ENCODE data around the gene TMEM254.
"Not testable (repeated sequence)": the region's sequence is repeated elsewhere in the genome, so short reads cannot be mapped to it uniquely, and the experiment has no call there.

TMEM254 gene, protein sequence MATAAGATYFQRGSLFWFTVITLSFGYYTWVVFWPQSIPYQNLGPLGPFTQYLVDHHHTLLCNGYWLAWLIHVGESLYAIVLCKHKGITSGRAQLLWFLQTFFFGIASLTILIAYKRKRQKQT

GRCh38 chr10:80078448-80079311 lies at the start of gene TMEM254:
Gene TMEM254, plus strand, starts transcription at chr10:80078665. Its CDS starts 35 bp downstream, at chr10:80078700.
- peak; percentile 70 to 73 for DNase-seq (ENCODE audit: low read depth in 1 of 2, low spot score in 1 of 2)

- DNase-seq (ENCODE audit: low read depth in 1 of 2, low spot score in 1 of 2) = not testable (repeated sequence)
Observed at GRCh38 chr10:80029205-80029604, 49.3 kb upstream of the TMEM254 start.

DNA sequence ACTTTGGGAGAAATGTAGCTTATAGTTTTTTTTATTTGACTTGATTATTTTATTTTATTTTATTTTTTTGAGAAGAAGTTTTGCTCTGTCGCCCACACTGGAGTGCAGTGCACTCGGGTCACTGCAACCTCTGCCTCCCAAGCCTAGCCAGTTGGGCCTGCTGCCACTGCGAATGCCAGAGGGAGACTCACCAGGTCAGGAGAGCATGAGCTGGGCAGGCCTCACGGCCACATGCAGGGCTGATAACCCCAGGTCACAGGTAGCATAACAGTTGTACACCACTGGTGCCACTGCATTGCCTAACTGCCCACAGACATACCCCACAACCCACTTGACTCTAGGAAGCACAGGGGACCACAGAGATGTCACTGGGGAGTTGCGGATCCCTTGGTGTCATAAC lies 48.6 kb upstream of the TMEM254 start:
- not testable (repeated sequence) for DNase-seq (ENCODE audit: low read depth in 1 of 2, low spot score in 1 of 2)

GRCh38 chr10:80032503-80032902 lies 46.0 kb upstream of the TMEM254 start:
- DNase-seq (ENCODE audit: low read depth in 1 of 2, low spot score in 1 of 2) = no peak

DNA sequence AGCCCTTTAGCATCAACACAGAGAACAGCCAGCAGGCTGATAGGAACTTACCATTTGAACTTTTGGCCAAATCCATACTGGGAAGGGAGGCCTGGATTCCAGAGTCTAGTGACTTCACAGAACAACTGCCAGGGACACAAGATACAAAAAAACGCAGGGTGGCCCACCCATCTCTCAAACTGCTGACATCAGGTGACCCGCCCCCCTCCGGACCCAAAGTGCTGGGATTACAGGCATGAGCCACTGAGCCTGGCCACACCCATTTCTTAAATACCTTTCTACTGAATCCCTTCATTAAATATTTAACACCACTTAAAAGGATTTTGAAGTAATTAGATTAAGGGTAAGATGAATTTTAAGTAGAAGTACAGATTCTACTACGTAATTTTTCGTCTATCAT lies 43.7 kb upstream of the TMEM254 start:
- DNase-seq (ENCODE audit: low read depth in 1 of 2, low spot score in 1 of 2) = not testable (repeated sequence)

DNA sequence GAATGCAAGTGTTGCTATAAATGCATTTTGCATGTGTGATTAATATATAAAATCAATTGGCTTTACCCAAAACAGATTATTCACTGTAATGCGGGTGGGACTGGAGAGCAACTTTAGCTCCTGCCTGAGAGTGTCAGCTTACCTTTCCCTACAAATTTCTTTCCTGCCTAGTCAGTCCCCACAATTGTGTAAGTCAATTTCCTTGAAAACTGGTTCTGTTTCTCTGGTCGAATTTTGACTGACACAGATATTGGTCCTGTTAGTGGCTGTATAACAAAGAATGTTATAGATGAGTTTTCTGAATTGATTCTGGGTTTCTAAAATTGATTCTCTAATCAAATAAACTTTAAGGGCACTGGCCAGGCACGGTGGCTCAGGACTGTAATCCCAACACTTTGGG lies 43.0 kb upstream of the TMEM254 start:
- DNase-seq (ENCODE audit: low read depth in 1 of 2, low spot score in 1 of 2) = not testable (repeated sequence)

- DNase-seq (ENCODE audit: low read depth in 1 of 2, low spot score in 1 of 2) = not testable (repeated sequence)
Observed at GRCh38 chr10:80036921-80037500, 41.5 kb upstream of the TMEM254 start.

- DNase-seq (ENCODE audit: low read depth in 1 of 2, low spot score in 1 of 2) = not testable (repeated sequence)
Observed at GRCh38 chr10:80038226-80038625, 40.2 kb upstream of the TMEM254 start.

GRCh38 chr10:80041162-80041561 lies 37.3 kb upstream of the TMEM254 start:
- no peak for DNase-seq (ENCODE audit: low read depth in 1 of 2, low spot score in 1 of 2)

GRCh38 chr10:80044935-80045334 lies 33.5 kb upstream of the TMEM254 start:
- DNase-seq (ENCODE audit: low read depth in 1 of 2, low spot score in 1 of 2) = not testable (repeated sequence)

GRCh38 chr10:80046629-80047441 lies 31.6 kb upstream of the TMEM254 start:
- peak; percentile 47 to 50 for DNase-seq (ENCODE audit: low read depth in 1 of 2, low spot score in 1 of 2)

DNA sequence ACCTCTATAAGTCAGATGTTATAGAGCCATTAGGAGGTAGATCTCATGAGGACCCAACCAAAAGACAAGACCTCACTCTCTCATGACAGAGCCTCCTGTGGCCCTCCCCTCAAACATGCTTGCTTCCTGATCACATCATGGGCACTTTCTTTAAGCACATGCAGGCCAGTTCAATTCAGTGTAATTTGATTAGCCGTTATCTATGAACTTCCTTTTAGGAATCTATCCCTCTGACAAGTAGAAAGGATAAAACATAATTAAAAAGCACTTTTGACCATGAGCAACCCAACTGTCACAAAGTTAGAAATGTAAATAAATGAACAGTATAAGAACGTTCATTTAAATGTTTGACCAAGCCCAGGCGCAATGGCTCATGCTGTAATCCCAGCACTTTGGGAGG lies 27.7 kb upstream of the TMEM254 start:
- DNase-seq (ENCODE audit: low read depth in 1 of 2, low spot score in 1 of 2) = no peak

DNA sequence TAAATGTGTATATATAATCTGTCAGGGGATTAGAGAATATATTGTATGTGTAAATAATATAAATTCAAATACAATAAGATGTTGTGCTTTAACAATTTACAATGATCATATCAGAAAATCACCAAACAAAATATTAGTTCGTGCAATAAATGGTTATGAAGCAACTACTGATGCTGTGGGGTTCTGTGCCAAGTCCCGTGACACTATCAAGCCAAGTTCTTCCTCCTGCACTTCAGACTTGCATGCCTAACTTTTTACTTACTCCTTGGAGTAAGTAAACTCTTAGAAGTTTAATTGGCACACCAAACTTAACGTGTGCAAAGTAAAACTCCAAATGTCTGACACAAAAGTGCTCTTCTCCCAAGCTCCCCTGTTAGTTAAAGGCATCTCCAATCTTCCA lies 26.5 kb upstream of the TMEM254 start:
- DNase-seq (ENCODE audit: low read depth in 1 of 2, low spot score in 1 of 2) = no peak

DNA sequence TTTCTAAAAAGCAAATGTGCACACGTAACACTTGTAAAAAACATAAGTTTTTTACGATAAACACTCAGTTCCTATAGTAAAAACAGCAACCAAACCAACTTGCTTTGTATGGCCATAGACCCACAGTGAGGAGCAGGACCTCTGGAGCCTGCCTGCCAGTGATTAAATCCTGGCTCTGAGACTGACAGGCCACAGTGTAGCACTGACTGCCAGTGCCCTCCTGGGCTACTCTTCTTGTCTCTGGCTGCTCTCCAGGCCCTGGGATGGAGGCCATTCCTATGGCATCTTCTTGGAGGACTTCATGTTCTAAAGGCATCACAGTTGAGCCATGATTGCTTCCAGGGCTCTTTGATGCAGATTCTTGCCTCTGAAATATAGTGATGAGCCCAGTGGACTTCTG lies 22.7 kb upstream of the TMEM254 start:
- no peak for DNase-seq (ENCODE audit: low read depth in 1 of 2, low spot score in 1 of 2)

- no peak for DNase-seq (ENCODE audit: low read depth in 1 of 2, low spot score in 1 of 2)
Observed at GRCh38 chr10:80057171-80057570, 21.3 kb upstream of the TMEM254 start.

GRCh38 chr10:80064120-80064886 lies 14.2 kb upstream of the TMEM254 start:
- DNase-seq (ENCODE audit: low read depth in 1 of 2, low spot score in 1 of 2) = no peak

DNA sequence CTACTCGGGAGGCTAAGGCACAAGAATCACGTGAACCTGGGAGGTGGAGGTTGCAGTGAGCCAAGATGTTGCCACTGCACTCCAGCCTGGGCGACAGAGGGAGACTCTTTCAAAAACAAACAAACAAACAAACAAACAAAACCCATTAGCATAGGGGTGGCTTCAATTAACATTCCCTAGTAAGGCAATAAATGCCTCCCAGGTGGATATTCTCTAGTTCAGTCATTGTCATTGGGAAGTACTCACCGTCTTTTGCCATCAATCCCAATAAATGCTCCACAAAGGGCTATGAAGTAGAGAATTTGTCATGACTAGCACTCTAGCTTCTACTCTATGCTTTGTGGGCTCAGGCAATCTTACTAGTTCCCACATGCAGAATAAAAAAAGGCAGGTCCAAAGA lies 11.7 kb upstream of the TMEM254 start:
- no peak for DNase-seq (ENCODE audit: low read depth in 1 of 2, low spot score in 1 of 2)

DNA sequence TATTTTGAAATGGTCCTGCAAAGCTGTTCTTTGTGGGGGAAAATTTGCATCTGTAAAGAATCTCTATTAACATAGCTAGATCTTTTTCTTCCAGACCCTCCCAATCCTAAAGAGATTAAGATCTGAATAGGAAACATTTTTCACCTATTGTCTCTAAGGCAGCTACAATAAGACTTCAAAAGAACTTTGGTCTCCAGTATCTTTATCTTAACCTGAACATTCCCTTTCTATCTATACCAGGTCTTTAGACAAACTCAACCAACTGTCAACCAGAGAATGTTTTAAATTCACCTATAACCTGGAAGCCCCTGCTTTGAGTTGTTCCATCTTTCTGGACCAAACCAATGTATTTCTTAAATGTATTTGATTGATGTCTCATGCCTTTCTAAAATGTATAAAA lies 10.6 kb upstream of the TMEM254 start:
- not testable (repeated sequence) for DNase-seq (ENCODE audit: low read depth in 1 of 2, low spot score in 1 of 2)

- no peak for DNase-seq (ENCODE audit: low read depth in 1 of 2, low spot score in 1 of 2)
Observed at GRCh38 chr10:80068270-80068669, 10.2 kb upstream of the TMEM254 start.

DNA sequence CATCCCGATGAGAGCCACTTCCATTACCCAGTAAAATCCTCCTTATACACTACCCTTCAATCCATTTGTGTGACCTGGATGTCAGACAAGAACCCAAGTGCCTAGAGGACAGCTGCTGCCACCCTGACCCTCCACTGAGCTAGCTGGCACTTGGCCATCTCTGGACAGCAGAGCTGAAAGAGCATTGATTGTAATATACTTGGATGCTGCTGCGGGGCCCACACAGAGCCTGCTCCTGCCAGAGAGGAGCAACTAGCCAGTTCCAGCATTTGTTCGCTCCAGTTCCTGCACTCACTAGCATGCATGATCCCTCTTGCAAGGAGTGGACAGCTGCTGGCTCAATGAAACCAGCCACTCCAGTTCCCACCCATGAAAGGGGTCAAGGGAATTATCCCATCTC lies 8.4 kb upstream of the TMEM254 start:
- no peak for DNase-seq (ENCODE audit: low read depth in 1 of 2, low spot score in 1 of 2)

DNA sequence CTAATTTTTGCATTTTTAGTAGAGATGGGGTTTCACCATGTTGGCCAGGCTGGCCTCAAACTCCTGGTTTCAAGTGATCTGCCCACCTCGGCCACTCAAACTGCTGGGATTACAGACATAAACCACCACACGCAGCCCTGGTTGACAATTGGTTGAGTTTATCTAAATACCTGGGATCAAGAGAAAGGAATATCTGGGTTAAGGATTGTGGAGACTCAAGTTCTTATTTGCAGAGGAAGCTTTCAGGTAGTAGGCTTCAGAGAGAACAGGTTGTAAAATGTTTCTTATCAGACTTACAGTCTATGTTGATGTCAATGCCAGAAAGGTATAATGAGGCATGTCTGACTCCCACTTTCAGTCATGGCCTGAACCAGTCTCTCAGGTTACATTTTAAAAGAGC lies 5.9 kb upstream of the TMEM254 start:
- DNase-seq (ENCODE audit: low read depth in 1 of 2, low spot score in 1 of 2) = no peak
